ENCODE results near the gene SUMO3.

The SUMO3 gene

GRCh38 chr21:44801468-44802395 lies 16.1 kb downstream of the SUMO3 start, which contains the start of gene UBE2G2:
Gene UBE2G2, minus strand, starts transcription at chr21:44801820. Its CDS starts 72 bp downstream, at chr21:44801748.
- peak; percentile 72 for DNase-seq

GRCh38 chr21:44800971-44801467 lies 16.8 kb downstream of the SUMO3 start:
- peak; percentile 26 for DNase-seq

GRCh38 chr21:44800103-44800502 lies 17.8 kb downstream of the SUMO3 start:
- no peak for DNase-seq

GRCh38 chr21:44799646-44800045 lies 18.2 kb downstream of the SUMO3 start:
- DNase-seq = no peak

- no peak for DNase-seq
Observed at GRCh38 chr21:44797775-44798174, 20.1 kb downstream of the SUMO3 start.

GRCh38 chr21:44795342-44795741 lies 22.5 kb downstream of the SUMO3 start:
- no peak for DNase-seq

GRCh38 chr21:44793592-44794374 lies 24.1 kb downstream of the SUMO3 start:
- no peak for DNase-seq

GRCh38 chr21:44792702-44793591 lies 24.9 kb downstream of the SUMO3 start:
- peak; percentile 44 for DNase-seq

- DNase-seq = no peak
Observed at GRCh38 chr21:44791993-44792392, 25.9 kb downstream of the SUMO3 start.

- DNase-seq = no peak
Observed at GRCh38 chr21:44791246-44791645, 26.6 kb downstream of the SUMO3 start.

- DNase-seq = no peak
Observed at GRCh38 chr21:44790368-44790767, 27.5 kb downstream of the SUMO3 start.

GRCh38 chr21:44789880-44790279 lies 28.0 kb downstream of the SUMO3 start:
- DNase-seq = no peak

GRCh38 chr21:44785620-44786335 lies 32.1 kb downstream of the SUMO3 start:
- peak; percentile 66 for DNase-seq

- DNase-seq = no peak
Observed at GRCh38 chr21:44784810-44785209, 33.1 kb downstream of the SUMO3 start.

- DNase-seq = no peak
Observed at GRCh38 chr21:44783020-44783696, 34.7 kb downstream of the SUMO3 start.

- DNase-seq = no peak
Observed at GRCh38 chr21:44780767-44781459, 36.9 kb downstream of the SUMO3 start.

- no peak for DNase-seq
Observed at GRCh38 chr21:44780137-44780502, 37.7 kb downstream of the SUMO3 start.

GRCh38 chr21:44779417-44780136 lies 38.3 kb downstream of the SUMO3 start:
- no peak for DNase-seq

- no peak for DNase-seq
Observed at GRCh38 chr21:44778983-44779382, 38.9 kb downstream of the SUMO3 start.

GRCh38 chr21:44778499-44778911 lies 39.4 kb downstream of the SUMO3 start:
- DNase-seq = no peak
